ENCODE measurements around the gene TSTD1.

- TF ChIP-seq ZNF274 (IDR thresholded peaks at IDR 0.05; ENCODE audit: low read depth, low read length) (no peak), YY1 (IDR thresholded peaks at IDR 0.05; ENCODE audit: insufficient read depth, insufficient read length) (no peak)
Observed at GRCh38 chr1:161054232-161054631, 15.5 kb upstream of the TSTD1 start.
